Esophagus muscularis mucosa (tissue), 3 donors: Measurements from ENCODE around the gene ERN1.

ENCODE experiments used
- POLR2A ChIP-seq: fragments of 450-650 bp; IDR thresholded peaks from one replicate; pipeline ENCODE4 v1.6.1; 2017; ENCODE audit warnings: antibody characterized with exemption, moderate library complexity, mild to moderate bottlenecking, low read depth
- TF ChIP-seq, protein P1 (sequence below), 3 experiments: fragments of 200-600 bp in 2 of 3; fragments of 450-650 bp in 1 of 3; sonication (generic) in 2 of 3; IDR thresholded peaks; one replicate each; pipeline ENCODE4 v1.5.1; 2017 to 2019; ENCODE audit warnings: antibody characterized with exemption in 3 of 3, mild to moderate bottlenecking in 2 of 3, moderate library complexity in 1 of 3

DNA sequence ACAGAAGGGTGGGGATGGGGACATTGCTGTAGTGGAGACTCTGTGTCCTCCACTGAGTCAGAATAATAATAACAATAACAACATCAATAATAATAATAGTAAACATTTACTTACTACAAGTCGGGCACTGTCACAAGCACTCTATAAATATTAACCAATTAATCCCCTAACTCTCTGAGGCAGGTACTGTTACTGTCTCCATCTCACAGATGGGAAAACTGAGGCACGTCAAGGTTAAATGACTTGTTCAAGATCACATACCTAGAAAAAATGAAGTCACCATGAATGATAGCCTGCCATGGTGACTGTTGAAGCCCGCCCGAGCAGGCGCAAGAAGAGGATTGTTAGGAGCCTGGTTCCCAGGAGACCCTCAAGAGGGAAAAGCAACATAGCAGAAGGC lies 121.6 kb downstream of the ERN1 start:
- TF ChIP-seq POLR2A = no peak
- TF ChIP-seq, protein P1, sequence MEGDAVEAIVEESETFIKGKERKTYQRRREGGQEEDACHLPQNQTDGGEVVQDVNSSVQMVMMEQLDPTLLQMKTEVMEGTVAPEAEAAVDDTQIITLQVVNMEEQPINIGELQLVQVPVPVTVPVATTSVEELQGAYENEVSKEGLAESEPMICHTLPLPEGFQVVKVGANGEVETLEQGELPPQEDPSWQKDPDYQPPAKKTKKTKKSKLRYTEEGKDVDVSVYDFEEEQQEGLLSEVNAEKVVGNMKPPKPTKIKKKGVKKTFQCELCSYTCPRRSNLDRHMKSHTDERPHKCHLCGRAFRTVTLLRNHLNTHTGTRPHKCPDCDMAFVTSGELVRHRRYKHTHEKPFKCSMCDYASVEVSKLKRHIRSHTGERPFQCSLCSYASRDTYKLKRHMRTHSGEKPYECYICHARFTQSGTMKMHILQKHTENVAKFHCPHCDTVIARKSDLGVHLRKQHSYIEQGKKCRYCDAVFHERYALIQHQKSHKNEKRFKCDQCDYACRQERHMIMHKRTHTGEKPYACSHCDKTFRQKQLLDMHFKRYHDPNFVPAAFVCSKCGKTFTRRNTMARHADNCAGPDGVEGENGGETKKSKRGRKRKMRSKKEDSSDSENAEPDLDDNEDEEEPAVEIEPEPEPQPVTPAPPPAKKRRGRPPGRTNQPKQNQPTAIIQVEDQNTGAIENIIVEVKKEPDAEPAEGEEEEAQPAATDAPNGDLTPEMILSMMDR (IDR thresholded peaks at IDR 0.05) = no peak
